HG03095 (cell line): ENCODE results near the gene HSPB2.
"Not testable (repeated sequence)": the region's sequence is repeated elsewhere in the genome, so short reads cannot be mapped to it uniquely, and the experiment has no call there.

Experiments
- ATAC-seq: cut with Tn5 transposase; IDR thresholded peaks from one replicate; pipeline ENCODE4 v1.9.1; 2021; ENCODE audit warnings: moderate library complexity; ENCODE audit not compliant: unreplicated experiment

Gene HSPB2

GRCh38 chr11:111913031-111913861 lies 712 bp downstream of the HSPB2 start:
- no peak for ATAC-seq

- no peak for ATAC-seq
Measured at GRCh38 chr11:111913997-111914396, 1.5 kb downstream of the HSPB2 start.

GRCh38 chr11:111916768-111917167 lies 4.2 kb downstream of the HSPB2 start:
- ATAC-seq = no peak

- no peak for ATAC-seq
Measured at GRCh38 chr11:111917312-111917711, 4.8 kb downstream of the HSPB2 start.

- ATAC-seq = no peak
Measured at GRCh38 chr11:111917788-111918187, 5.3 kb downstream of the HSPB2 start.

- no peak for ATAC-seq
Measured at GRCh38 chr11:111918390-111919256, 6.1 kb downstream of the HSPB2 start, which contains the start of gene C11orf52. Gene C11orf52 (plus strand): TSS chr11:111918913. CDS start chr11:111918973, 60 bp downstream.

GRCh38 chr11:111920908-111921307 lies 8.4 kb downstream of the HSPB2 start:
- no peak for ATAC-seq

- ATAC-seq = no peak
Measured at GRCh38 chr11:111921541-111922230, 9.2 kb downstream of the HSPB2 start.

- no peak for ATAC-seq
Measured at GRCh38 chr11:111922803-111923202, 10.3 kb downstream of the HSPB2 start.

GRCh38 chr11:111923351-111923788 lies 10.8 kb downstream of the HSPB2 start:
- ATAC-seq = no peak

GRCh38 chr11:111923951-111924350 lies 11.4 kb downstream of the HSPB2 start:
- no peak for ATAC-seq

GRCh38 chr11:111925953-111926352 lies 13.4 kb downstream of the HSPB2 start:
- ATAC-seq = no peak

GRCh38 chr11:111926505-111927391 lies 14.2 kb downstream of the HSPB2 start:
- peak; percentile 93 for ATAC-seq

- ATAC-seq = no peak
Measured at GRCh38 chr11:111930472-111930871, 17.9 kb downstream of the HSPB2 start.

GRCh38 chr11:111932611-111932950 lies 20.0 kb downstream of the HSPB2 start:
- ATAC-seq = no peak

- not testable (repeated sequence) for ATAC-seq
Measured at GRCh38 chr11:111933176-111933575, 20.6 kb downstream of the HSPB2 start.

- no peak for ATAC-seq
Measured at GRCh38 chr11:111933872-111934271, 21.3 kb downstream of the HSPB2 start.

GRCh38 chr11:111934306-111934705 lies 21.8 kb downstream of the HSPB2 start:
- no peak for ATAC-seq

- no peak for ATAC-seq
Measured at GRCh38 chr11:111935317-111936039, 22.9 kb downstream of the HSPB2 start.
